ENCODE data around the gene FECH.

The FECH gene

GRCh38 chr18:57586251-57587049, at the start of gene FECH:
FECH (minus strand) TSS chr18:57586702; CDS start chr18:57586620, 82 bp downstream.
- peak within 1 kb of the TSS; percentile 78 for H3K4me3 ChIP-seq (ENCODE audit: low read depth, low read length)
- in situ Hi-C loops (cut with HindIII; ENCODE audit: low sequenced_read_pairs), result no loop called here
- no peak for TF ChIP-seq CTCF (IDR thresholded peaks at IDR 0.05; ENCODE audit: low read depth, low read length, missing control alignments)
- DNase-seq (ENCODE audit: low read depth), result peak; percentile 15

GRCh38 chr18:57635003-57635822, 48.7 kb upstream of the FECH start:
- in situ Hi-C loops (cut with HindIII; ENCODE audit: low sequenced_read_pairs), result no loop called here
- DNase-seq (ENCODE audit: low read depth), result no peak
- no peak overlapping the region for H3K4me3 ChIP-seq (ENCODE audit: low read depth, low read length)
- TF ChIP-seq CTCF (IDR thresholded peaks at IDR 0.05; ENCODE audit: low read depth, low read length, missing control alignments), result no peak

DNA sequence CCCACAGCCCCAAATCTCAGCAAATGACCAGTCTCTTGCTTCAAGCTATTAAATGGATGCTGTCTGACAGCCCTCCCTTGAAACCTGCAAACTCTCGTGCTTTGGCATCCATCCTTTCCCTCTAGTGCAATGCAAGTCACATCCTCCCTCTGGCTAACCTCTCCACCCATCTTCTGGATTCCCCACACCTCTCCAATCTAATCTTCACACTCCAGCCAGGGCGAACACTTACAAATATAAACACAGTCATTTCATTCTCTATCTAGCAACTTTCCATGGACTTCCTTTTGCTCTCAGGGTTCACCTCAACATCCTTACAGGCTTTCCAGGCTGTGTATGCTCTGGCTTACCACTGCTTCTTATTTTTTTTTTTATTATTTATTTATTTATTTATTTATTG, 45.2 kb upstream of the FECH start:
- DNase-seq (ENCODE audit: low read depth), result no peak
- in situ Hi-C loops (cut with HindIII; ENCODE audit: low sequenced_read_pairs), result no loop called here
- TF ChIP-seq CTCF (IDR thresholded peaks at IDR 0.05; ENCODE audit: low read depth, low read length, missing control alignments), result no peak
- no peak overlapping the region for H3K4me3 ChIP-seq (ENCODE audit: low read depth, low read length)

- H3K4me3 ChIP-seq (ENCODE audit: low read depth, low read length), result peak overlapping the region; percentile 59
- DNase-seq (ENCODE audit: low read depth), result no peak
- TF ChIP-seq CTCF (IDR thresholded peaks at IDR 0.05; ENCODE audit: low read depth, low read length, missing control alignments), result no peak
- in situ Hi-C loops (cut with HindIII; ENCODE audit: low sequenced_read_pairs), result no loop called here
Measured at GRCh38 chr18:57630754-57631595, 44.5 kb upstream of the FECH start.

- H3K4me3 ChIP-seq (ENCODE audit: low read depth, low read length), result peak overlapping the region; percentile 59
- peak; percentile 71 for TF ChIP-seq CTCF (IDR thresholded peaks at IDR 0.05; ENCODE audit: low read depth, low read length, missing control alignments)
- in situ Hi-C loops (cut with HindIII; ENCODE audit: low sequenced_read_pairs), result no loop called here
- DNase-seq (ENCODE audit: low read depth), result peak; percentile 86
Measured at GRCh38 chr18:57630002-57630753, 43.7 kb upstream of the FECH start.

Data from astrocyte of the cerebellum (primary cell).